ENCODE measurements around the gene CAMK1D. TPM values are rescaled to one million over a fixed set of nuclear protein-coding genes. Genes with fewer than 3 reads are reported as not detected.
"Not testable (repeated sequence)": the region's sequence is repeated elsewhere in the genome, so short reads cannot be mapped to it uniquely, and the experiment has no call there.

Gene CAMK1D
- total RNA-seq, 4 donors from 2014 or later, result 13.5 to 21.4 (median 15.7) TPM

DNA sequence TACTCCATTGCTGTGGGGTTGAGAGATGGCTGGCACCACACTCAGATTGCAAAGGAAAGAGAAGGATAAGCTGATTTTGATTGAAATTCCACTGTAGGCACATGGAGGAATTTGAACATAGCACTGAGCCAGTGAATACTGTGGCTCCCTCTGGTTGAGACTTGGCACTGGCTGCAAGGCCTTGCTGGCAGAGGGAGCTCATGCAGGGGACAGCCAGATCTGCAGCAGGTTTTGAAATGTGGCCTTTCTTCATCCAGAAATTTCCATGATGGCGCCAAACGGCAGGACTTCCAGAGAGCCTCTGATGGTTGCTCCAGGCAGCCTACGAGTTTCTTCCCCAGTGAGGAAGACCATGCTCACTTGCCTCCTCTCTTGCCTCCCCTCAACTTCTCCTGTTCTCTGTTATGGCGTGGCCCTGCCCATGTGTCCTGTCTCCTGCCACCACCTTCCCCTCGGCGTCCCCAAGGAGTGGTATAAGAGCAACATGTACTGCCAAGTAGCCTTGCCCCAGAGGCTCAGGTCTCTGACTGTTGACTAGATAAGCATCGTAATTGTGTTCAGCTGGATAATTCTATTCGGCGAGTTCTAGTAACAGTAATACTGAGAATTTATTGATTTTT is 386.6 kb downstream of the CAMK1D start:
- Histone ChIP-seq H3K9me3 (no peaks in the 10 kb centered on the region), H3K27me3 (no peaks in the 10 kb centered on the region), H3K27ac (no peak overlapping the region), H3K4me1 (peaks cover 0 to 5% (median under 1%) of the 10 kb centered on the region in 4 donors), H3K36me3 (no peaks in the 10 kb centered on the region), H3K4me3 (no peak overlapping the region)
- TF ChIP-seq, protein P1, sequence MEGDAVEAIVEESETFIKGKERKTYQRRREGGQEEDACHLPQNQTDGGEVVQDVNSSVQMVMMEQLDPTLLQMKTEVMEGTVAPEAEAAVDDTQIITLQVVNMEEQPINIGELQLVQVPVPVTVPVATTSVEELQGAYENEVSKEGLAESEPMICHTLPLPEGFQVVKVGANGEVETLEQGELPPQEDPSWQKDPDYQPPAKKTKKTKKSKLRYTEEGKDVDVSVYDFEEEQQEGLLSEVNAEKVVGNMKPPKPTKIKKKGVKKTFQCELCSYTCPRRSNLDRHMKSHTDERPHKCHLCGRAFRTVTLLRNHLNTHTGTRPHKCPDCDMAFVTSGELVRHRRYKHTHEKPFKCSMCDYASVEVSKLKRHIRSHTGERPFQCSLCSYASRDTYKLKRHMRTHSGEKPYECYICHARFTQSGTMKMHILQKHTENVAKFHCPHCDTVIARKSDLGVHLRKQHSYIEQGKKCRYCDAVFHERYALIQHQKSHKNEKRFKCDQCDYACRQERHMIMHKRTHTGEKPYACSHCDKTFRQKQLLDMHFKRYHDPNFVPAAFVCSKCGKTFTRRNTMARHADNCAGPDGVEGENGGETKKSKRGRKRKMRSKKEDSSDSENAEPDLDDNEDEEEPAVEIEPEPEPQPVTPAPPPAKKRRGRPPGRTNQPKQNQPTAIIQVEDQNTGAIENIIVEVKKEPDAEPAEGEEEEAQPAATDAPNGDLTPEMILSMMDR (IDR thresholded peaks at IDR 0.05), result no peak
- in situ Hi-C loops (cut with MboI; ENCODE audit: low pct_ligation_motif_present in 1 of 4, low pct_unique_long_range_greater_than_20kb in 1 of 4, low sequenced_read_pairs in 3 of 4) (no loop called here), intact Hi-C loops (cut with DNase I; ENCODE audit: low total_unique reads) (no loop called here)
- no peak for DNase-seq
- WGBS, 2 donors (ENCODE audit: low coverage in 1 of 2), result 33 to 87% methylated on average over 2 to 9 of the region's 9 CpGs

DNA sequence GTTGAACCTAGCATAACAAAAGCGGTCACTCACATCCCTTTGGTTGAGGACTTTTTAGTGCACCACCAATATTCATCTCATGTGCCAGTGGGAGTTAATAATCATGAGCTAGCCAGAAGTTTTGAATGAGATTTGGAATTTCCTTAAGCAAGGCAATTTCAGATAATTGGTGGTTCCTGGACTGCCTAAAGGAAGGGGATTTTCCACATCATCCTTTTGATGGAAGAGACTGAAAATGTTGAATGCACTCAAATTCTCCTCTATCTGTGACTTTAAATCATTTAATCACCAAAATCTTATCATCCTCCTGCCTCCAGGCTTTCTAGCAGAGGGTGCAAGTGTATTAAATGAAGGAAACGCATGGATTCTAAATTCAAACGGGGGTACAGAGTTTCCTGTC is 391.5 kb downstream of the CAMK1D start:
- intact Hi-C loops (cut with DNase I; ENCODE audit: low total_unique reads) (loop anchor here (2.0 kb wide), 1 partner anchor 102 kb away; no protein-coding TSS in a partner anchor), in situ Hi-C loops (cut with MboI; ENCODE audit: low pct_ligation_motif_present in 1 of 4, low pct_unique_long_range_greater_than_20kb in 1 of 4, low sequenced_read_pairs in 3 of 4) (no loop called here)
- TF ChIP-seq POLR2AphosphoS5 (IDR thresholded peaks at IDR 0.05) (no peak), EP300 (IDR thresholded peaks at IDR 0.05; ENCODE audit: low read depth) (no peak), POLR2A (IDR thresholded peaks at IDR 0.05) (no peak)
- TF ChIP-seq, protein P1 (IDR thresholded peaks at IDR 0.05), result no peak
- Histone ChIP-seq H3K9me3 (no peaks in the 10 kb centered on the region), H3K4me1 (peaks cover 0 to 10% (median 5%) of the 10 kb centered on the region in 4 donors), H3K4me3 (no peak overlapping the region), H3K36me3 (no peaks in the 10 kb centered on the region), H3K27ac (peak overlapping the region in 2 of 4 donors; percentile 37 to 46), H3K27me3 (no peaks in the 10 kb centered on the region)
- 76 to 80% methylated on average over 2 to 3 of the region's 3 CpGs for WGBS, 2 donors (ENCODE audit: low coverage in 1 of 2)
- DNase-seq, result no peak

DNA sequence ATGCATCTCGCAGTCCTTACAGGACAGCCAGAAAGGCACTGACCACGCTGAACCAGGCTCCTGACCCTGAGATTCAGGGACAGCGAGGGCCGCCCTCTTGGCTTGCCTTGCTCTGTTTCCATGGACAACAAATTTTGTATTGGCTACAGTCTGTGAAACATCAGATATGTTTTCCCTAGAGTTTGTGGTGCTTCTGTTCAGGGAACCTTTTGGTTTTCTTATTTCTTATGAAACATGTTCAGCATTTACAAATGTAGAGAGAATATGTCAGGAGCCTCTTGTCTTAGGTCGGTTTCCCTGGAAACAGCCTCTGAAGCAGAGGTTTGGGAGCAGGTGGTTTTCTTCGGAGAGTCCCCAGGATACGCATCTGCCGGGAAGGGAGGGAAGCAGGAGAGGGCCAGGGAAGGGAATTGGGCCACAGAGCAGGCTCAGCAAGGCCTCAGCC is 392.0 kb downstream of the CAMK1D start:
- 45 to 85% methylated on average over 3 to 8 of the region's 8 CpGs for WGBS, 2 donors (ENCODE audit: low coverage in 1 of 2)
- Histone ChIP-seq H3K27me3 (no peaks in the 10 kb centered on the region), H3K9me3 (no peaks in the 10 kb centered on the region), H3K36me3 (no peaks in the 10 kb centered on the region), H3K27ac (peak overlapping the region; percentile 8 to 46 (median 40)), H3K4me1 (peaks cover 0 to 10% (median 5%) of the 10 kb centered on the region in 4 donors), H3K4me3 (no peak overlapping the region)
- no peak for DNase-seq
- TF ChIP-seq POLR2A (IDR thresholded peaks at IDR 0.05) (no peak), EP300 (IDR thresholded peaks at IDR 0.05; ENCODE audit: low read depth) (no peak), POLR2AphosphoS5 (IDR thresholded peaks at IDR 0.05) (no peak)
- TF ChIP-seq, protein P1 (IDR thresholded peaks at IDR 0.05), result no peak
- intact Hi-C loops (cut with DNase I; ENCODE audit: low total_unique reads), result loop anchor here (2.0 kb wide), 1 partner anchor 101 kb away; no protein-coding TSS in a partner anchor
- in situ Hi-C loops (cut with MboI; ENCODE audit: low pct_ligation_motif_present in 1 of 4, low pct_unique_long_range_greater_than_20kb in 1 of 4, low sequenced_read_pairs in 3 of 4), result no loop called here

DNA sequence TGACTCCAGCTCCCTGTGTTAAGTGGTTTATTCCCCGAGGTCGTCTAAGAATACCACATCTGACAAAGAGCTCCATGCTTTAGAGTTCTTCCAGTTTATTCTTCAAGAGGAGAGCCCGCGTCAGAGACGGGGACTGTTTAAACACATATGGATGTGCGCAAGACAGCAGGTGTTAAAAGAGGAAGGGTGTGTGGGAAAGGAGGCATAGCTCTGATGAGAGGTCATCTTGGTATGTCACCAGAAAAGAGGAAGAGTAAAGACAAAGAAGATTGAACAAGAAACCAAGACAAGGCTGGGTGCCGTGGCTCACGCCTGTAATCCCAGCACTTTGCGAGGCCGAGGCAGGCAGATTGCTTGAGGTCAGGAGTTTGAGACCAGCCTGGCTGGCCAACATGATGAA is 393.4 kb downstream of the CAMK1D start:
- WGBS, 2 donors (ENCODE audit: low coverage in 1 of 2), result 73 to 87% methylated on average over 6 to 10 of the region's 10 CpGs
- H3K27me3 ChIP-seq, result no peaks in the 10 kb centered on the region
- H3K9me3 ChIP-seq, result no peaks in the 10 kb centered on the region
- H3K27ac ChIP-seq, result no peak overlapping the region
- in situ Hi-C loops (cut with MboI; ENCODE audit: low pct_ligation_motif_present in 1 of 4, low pct_unique_long_range_greater_than_20kb in 1 of 4, low sequenced_read_pairs in 3 of 4) (no loop called here), intact Hi-C loops (cut with DNase I; ENCODE audit: low total_unique reads) (no loop called here)
- DNase-seq, result no peak
- no peak overlapping the region for H3K4me3 ChIP-seq
- TF ChIP-seq, protein P1 (IDR thresholded peaks at IDR 0.05), result no peak
- TF ChIP-seq POLR2A (IDR thresholded peaks at IDR 0.05), result no peak
- TF ChIP-seq POLR2AphosphoS5 (IDR thresholded peaks at IDR 0.05), result no peak
- TF ChIP-seq EP300 (IDR thresholded peaks at IDR 0.05; ENCODE audit: low read depth), result no peak
- no peaks in the 10 kb centered on the region for H3K36me3 ChIP-seq
- peaks cover 0 to 10% (median 5%) of the 10 kb centered on the region in 4 donors for H3K4me1 ChIP-seq

DNA sequence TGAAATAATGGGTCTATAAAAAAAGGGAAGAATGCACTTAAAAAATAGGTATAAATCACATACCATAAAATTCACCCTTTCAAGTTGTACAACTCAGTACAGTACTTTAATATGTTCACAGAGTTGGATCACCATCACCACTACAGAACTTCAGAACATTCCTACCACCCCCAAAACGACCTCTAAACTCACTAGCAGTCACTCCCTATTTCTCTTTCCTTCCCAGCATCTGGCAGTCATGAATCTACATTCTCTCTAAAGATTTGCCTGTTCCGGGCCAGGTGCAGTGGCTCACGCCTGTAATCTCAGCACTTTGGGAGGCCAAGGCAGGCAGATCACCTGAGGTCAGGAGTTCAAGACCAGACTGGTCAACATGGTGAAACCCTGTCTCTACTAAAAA is 394.1 kb downstream of the CAMK1D start:
- H3K36me3 ChIP-seq; H3K27ac ChIP-seq; in situ Hi-C loops (cut with MboI; ENCODE audit: low pct_ligation_motif_present in 1 of 4, low pct_unique_long_range_greater_than_20kb in 1 of 4, low sequenced_read_pairs in 3 of 4); H3K9me3 ChIP-seq; intact Hi-C loops (cut with DNase I; ENCODE audit: low total_unique reads); H3K27me3 ChIP-seq; H3K4me3 ChIP-seq; DNase-seq: not testable (repeated sequence)
- peaks cover 0 to 10% (median 5%) of the 10 kb centered on the region in 4 donors for H3K4me1 ChIP-seq
- 64 to 78% methylated on average over 2 to 3 of the region's 3 CpGs for WGBS, 2 donors (ENCODE audit: low coverage in 1 of 2)
